LNCaP clone FGC (cell line): ENCODE data around the gene CACNA1C.

Source experiments
- DNase-seq: peaks from one replicate; pipeline ENCODE4 v3.0.0-alpha.2; 2011; ENCODE audit warnings: low read depth
- H3K4me3 ChIP-seq: 2 replicates; pipeline ENCODE4 v1.5.1; 2011; ENCODE audit warnings: mild to moderate bottlenecking, low read depth, low read length, control low read depth
- CTCF ChIP-seq: IDR thresholded peaks from 2 replicates; pipeline ENCODE4 v1.5.1; 2012; ENCODE audit warnings: mild to moderate bottlenecking; ENCODE audit not compliant: control insufficient read depth, insufficient read depth; ENCODE audit errors: extremely low read depth

Gene CACNA1C

GRCh38 chr12:2057795-2058408, 5.1 kb downstream of the CACNA1C start:
- DNase-seq = no peak
- no peak for TF ChIP-seq CTCF
- H3K4me3 ChIP-seq = no peak overlapping the region

DNA sequence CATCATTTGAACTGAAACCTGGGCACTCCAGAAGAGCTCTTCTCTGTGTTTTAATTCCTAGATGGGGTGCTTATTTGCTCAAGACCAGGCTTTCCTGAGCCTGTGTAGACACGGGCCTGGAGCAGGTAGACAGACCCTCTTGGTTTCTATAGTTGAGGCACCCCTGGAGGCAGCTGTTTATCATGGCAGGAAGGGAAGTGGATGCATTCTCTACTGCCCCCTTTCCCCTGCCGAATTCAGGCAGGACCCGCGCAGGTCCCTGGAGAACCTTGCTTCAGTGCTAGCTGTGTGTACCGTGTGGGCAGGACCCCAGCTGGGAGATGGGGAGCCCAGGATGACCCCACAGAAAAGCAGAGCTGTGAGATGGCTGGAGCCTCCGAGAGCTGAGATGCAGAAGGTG, 6.0 kb downstream of the CACNA1C start:
- no peak overlapping the region for H3K4me3 ChIP-seq
- no peak for DNase-seq
- TF ChIP-seq CTCF = no peak

- DNase-seq = no peak
- no peak overlapping the region for H3K4me3 ChIP-seq
- TF ChIP-seq CTCF = no peak
Observed at GRCh38 chr12:2061402-2061801, 8.6 kb downstream of the CACNA1C start.

GRCh38 chr12:2064071-2064507, 11.3 kb downstream of the CACNA1C start:
- H3K4me3 ChIP-seq = no peak overlapping the region
- no peak for TF ChIP-seq CTCF
- DNase-seq = no peak

DNA sequence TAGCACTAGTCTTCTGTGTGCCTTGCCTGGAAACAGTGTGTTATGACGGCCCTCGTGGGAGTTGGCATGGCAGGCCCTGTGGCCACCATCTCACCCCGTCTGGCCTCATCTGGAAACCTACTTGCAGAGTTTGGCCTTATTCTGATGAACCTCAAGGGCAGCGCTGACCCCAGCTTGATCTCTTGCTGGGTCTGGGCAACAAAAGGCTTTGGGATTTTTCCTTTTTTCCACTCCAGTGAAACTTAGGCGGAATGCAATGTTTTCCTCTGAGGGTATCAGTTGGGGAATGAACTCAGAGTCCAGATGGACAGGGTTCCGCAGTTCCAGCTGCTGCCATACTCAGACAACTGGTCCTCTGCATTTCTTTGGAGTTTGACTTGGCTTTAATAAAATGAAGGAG, 15.9 kb downstream of the CACNA1C start:
- DNase-seq = no peak
- no peak for TF ChIP-seq CTCF
- H3K4me3 ChIP-seq = no peak overlapping the region

DNA sequence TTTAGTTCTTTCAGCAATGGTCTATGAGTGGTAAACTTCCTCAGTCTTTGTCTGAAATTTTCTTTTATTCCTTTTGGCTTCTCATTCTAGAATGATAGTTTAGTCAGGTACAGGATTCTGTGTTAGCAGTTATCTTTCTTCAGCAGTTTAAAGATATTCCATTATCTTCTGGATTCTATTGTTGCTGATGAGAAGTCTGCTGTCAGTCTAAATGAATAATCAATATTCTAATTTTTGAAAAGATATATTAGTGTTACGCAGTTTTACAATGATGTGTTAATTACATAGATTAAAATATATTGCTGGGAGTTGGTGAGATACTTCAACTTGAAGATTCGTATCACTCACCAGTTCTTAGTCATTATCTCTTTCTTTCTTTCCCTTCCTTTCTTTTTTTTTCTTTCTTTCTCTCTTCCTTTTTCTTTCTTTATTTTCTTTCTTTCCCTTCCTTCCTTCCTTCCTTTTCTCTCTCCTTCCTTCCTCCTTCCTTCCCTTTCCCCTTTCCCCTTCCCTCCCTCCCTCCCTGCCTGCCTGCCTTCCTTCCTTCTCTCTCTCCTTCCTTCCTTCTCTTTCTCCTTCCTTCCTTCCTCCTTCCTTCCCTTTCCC, 17.8 kb downstream of the CACNA1C start:
- DNase-seq = no peak
- no peak overlapping the region for H3K4me3 ChIP-seq

More for the DNA sequence above, 17.8 kb downstream of the CACNA1C start:
- no peak for TF ChIP-seq CTCF
